ENCODE results near the gene MUC13.

GRCh38 chr3:124938896-124939295, 4.3 kb upstream of the MUC13 start:
- TF ChIP-seq CTCF (conservative IDR thresholded peaks at IDR 0.05; ENCODE audit: low read depth, low read length), result no peak
- no peak for TF ChIP-seq CEBPB (IDR thresholded peaks at IDR 0.05; ENCODE audit: low read depth, low read length)
- TF ChIP-seq POLR2A (IDR thresholded peaks at IDR 0.05; ENCODE audit: low read depth, low read length), result no peak
- no peak for TF ChIP-seq RAD21 (IDR thresholded peaks at IDR 0.05; ENCODE audit: low read length)
- TF ChIP-seq SMC3 (IDR thresholded peaks at IDR 0.05; ENCODE audit: low read depth, low read length), result no peak
- TF ChIP-seq BHLHE40 (IDR thresholded peaks at IDR 0.05; ENCODE audit: low read depth, low read length), result no peak
